LNCaP clone FGC (cell line): ENCODE data around the gene ARFGAP1.

Experiments
- DNase-seq: peaks from one replicate; pipeline ENCODE4 v3.0.0-alpha.2; 2011; ENCODE audit warnings: low read depth
- H3K4me3 ChIP-seq: 2 replicates; pipeline ENCODE4 v1.5.1; 2011; ENCODE audit warnings: mild to moderate bottlenecking, low read depth, low read length, control low read depth
- TF ChIP-seq, protein P1 (sequence below): IDR thresholded peaks from 2 replicates; pipeline ENCODE4 v1.5.1; 2012; ENCODE audit warnings: mild to moderate bottlenecking; ENCODE audit not compliant: control insufficient read depth, insufficient read depth; ENCODE audit errors: extremely low read depth

ARFGAP1 gene

DNA sequence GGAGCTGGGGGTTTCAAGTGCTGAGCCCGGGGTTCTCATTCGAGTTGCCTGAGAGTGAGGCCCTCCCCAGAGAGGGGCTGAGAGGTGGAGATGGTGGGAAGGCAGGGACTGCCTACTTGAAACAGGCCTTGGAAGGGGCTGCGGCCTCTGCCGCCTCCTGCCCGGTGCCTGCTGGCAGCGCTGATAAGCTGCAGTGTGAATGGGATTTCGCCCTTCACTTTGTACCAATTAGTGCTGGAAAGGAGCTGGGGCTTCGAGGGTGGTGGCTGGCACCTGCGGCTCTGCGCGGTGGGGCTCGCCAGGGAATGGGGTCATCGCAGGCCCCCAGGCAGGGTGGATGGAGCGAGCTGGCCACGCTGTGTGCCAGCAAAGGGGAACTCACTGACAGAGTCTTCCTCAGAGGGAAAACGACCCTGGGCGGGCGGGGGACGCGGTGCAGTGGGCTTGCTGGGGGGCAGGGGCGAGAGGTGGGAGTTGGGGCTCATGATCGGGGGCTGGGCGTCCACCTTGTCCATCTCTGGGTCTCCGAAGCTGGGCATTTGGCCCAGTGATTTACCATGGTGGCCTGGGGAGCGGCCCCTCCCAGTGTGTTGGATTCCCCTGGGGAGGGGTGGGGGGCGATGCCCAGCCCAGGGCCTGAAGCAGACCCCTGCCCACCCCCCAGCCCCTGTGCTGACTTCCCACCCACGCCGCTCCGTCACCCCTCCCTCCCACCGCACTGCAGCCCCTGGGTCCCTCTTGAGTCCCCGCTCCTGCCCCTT is 43.3 kb downstream of the ARFGAP1 start:
- TF ChIP-seq, protein P1, sequence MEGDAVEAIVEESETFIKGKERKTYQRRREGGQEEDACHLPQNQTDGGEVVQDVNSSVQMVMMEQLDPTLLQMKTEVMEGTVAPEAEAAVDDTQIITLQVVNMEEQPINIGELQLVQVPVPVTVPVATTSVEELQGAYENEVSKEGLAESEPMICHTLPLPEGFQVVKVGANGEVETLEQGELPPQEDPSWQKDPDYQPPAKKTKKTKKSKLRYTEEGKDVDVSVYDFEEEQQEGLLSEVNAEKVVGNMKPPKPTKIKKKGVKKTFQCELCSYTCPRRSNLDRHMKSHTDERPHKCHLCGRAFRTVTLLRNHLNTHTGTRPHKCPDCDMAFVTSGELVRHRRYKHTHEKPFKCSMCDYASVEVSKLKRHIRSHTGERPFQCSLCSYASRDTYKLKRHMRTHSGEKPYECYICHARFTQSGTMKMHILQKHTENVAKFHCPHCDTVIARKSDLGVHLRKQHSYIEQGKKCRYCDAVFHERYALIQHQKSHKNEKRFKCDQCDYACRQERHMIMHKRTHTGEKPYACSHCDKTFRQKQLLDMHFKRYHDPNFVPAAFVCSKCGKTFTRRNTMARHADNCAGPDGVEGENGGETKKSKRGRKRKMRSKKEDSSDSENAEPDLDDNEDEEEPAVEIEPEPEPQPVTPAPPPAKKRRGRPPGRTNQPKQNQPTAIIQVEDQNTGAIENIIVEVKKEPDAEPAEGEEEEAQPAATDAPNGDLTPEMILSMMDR: no peak
- H3K4me3 ChIP-seq: no peak overlapping the region
- no peak for DNase-seq

DNA sequence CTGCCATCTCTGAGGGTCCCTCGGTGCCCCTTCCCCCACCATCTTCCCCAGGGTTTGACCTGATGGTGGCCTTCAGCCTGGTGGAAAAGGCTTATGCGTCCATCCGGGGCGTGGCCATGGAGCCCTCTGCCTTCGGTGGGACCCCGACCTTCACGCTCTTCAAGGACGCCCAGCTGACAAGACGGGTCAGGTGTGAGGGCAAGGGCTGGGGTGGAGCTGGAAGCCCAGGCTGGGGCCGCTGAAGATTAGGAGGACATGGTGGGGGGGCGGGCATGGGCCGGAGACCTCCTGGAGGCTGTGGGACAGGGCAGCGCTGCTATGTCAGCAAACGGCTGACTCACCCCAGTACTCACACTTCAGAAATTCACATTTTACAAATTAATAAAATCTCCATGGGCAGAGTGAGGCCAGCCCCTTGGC is 43.9 kb downstream of the ARFGAP1 start:
- H3K4me3 ChIP-seq: no peak overlapping the region
- TF ChIP-seq, protein P1: no peak
- DNase-seq: no peak

DNA sequence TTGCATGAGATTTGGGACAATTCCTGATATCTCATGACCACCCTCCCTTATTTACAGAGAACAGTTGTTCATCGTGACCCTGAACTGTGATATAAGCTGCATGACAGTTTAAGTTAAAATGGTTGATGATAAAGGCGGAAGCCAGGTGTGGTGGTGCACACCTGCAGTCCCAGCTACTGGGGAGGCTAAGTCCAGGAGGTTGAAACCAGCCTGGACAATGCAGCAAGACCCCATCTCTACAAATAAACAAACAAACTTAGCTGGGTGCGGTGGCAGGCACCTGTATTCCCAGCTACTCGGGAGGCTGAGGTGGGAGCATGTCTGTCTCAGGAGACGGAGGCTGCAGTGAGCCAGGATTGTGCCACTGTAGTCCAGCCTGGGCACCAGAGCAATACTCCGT is 44.4 kb downstream of the ARFGAP1 start:
- TF ChIP-seq, protein P1: no peak
- no peak overlapping the region for H3K4me3 ChIP-seq
- DNase-seq: no peak

DNA sequence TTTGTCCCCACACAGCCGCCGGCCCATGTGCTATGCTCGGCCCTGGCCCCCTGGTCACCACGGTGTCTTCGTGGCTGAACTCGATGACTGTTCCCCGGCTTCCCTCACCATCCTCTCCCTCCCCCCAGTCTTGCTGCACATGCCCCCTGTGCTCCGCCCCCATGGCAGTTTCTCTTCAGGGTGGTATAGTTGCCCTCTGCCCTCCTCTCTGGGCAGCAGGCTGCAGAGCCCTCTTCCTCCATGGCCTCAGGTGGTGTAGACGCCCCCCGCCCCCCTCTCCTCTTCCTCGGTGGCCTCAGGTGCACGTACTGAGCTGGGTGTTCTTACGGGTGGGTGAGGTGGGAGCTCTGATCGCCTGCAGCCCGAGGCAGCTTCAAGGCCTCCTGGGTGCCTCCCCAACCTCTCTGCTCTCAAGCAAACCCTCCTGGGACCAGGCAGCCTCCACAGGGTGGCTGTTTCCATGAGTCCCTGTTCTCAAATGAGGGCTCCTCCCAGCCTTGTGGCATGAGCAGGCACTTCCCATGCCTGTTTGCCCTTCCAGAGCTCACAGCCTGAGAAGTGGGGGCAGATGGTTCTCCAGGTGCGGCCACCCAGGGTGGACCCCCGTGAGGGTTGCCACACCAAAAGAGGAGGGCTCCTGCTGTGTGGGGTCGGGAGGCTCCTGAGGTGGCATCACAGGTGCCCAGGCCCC is 45.1 kb downstream of the ARFGAP1 start:
- H3K4me3 ChIP-seq: no peak overlapping the region
- TF ChIP-seq, protein P1: no peak
- DNase-seq: no peak

DNA sequence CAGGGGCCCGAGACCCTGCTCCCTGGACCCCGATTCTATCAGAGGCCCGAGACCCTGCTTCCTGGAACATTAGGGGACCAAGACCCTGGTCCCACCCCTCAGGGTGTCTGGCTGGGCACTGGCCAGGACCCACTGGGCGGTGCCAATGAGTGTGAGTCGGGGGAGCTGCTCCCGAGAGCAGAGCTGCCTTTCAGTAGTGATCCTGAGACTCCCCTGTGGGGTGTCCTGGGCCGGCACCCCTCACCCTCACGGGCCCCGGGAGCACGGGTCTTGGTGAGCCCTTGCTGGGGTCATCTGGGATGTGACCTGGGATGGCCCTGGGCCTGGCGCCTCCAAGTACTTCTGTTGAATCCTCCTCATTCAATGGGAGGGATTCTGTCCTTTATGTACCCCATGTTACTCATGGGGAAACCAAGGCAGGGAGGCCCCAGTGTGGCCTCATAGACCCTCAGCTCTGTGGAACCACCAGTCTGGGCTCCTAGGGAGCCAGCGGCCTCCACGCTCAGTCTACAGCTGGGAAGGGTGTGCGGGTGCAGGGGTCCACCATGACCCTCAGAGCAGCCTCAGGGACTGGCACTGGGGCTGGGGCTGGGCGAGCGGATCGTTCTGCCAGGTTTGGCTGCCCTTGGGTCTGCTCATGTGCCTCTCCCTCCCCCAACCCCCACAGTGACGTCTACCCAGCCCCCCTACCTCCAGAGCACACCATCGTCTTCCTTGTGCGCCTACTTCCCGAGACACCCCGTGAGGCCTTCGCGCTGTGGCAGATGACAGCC is 46.0 kb downstream of the ARFGAP1 start:
- DNase-seq: no peak
- TF ChIP-seq, protein P1: no peak
- no peak overlapping the region for H3K4me3 ChIP-seq

DNA sequence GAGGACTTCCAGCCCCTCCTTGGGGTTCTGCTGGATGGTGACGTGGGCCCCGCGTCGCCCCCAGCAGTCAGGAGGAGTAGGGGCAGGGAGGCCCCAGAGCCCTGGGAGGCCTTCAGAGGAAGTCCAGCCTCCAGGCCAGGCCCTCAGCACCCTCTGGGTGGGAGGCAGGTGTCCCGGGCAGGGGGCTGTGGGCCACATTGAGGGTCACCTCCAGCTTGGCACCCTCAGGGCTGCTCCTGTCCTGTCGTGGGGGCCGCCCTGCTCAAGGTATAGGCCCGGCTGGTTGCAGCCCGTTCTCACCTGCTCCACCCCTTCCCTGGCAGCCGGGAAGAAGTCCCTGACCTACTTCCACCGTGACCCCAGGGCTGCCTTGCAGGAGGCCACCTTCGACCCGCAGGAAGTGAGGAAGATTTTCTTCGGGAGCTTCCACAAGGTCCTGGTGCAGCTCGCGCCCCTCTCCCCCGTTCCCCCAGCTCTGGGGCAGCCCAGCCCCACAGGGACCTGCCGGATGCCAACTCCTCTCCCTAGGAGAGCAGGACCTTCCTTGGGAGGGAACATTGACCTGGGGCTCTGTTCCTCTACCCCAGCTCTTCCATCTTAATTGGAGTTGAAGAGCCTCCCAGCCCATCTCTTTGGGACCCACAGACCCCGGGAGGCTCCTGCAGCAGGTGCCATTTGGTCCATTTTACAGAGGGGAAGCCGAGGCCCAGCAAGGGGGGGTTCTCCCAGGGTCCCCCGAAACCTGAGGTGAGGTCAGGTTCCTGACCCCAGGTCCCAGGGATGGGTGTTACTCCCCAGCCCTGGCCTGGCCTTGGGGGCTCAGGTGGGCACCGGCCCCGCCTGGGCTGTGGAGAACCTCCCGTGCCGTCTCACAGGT is 46.8 kb downstream of the ARFGAP1 start:
- H3K4me3 ChIP-seq: no peak overlapping the region
- no peak for DNase-seq
- TF ChIP-seq, protein P1: no peak
